Measurements from ENCODE around the gene COBL.

COBL gene

GRCh38 chr7:51300762-51301674, 15.6 kb downstream of the COBL start:
- no peak for DNase-seq

DNA sequence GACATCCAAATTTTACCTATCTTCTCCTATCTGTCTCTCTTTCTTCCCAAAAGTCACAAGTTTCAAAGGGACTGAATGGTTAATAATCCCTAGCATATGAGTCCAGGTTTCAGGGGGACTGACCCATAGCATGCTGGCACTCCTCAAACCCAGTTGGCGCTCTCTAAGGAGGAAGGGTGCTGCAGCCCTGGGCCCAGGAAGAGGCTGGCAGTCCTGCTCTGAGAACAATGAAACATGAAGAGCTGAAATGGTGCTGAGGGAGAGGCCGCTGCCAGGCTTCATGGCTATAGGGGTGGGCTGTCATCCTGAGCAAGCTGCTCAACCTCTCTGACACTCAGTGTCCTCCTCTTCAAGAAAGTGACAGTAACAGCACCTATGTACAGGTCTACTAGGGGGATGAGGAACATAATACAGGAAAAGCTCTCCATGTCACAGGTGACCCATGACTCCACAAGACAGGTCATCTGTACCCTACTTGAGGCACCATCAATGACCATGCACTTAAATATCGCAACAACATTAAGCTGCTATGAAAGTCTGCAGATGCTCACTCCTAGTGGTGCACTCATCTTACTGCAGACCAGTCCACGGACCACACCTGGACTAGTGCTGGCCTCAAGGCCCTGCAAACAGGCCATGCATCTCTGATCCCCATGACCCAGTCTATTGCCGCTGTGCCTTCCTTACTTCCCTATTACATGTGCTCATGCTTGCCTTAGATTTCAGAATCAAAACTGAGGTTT, 17.0 kb downstream of the COBL start:
- DNase-seq, result no peak

- no peak for DNase-seq
Observed at GRCh38 chr7:51298912-51299311, 17.7 kb downstream of the COBL start.

- DNase-seq, result no peak
Observed at GRCh38 chr7:51297986-51298385, 18.6 kb downstream of the COBL start.

DNA sequence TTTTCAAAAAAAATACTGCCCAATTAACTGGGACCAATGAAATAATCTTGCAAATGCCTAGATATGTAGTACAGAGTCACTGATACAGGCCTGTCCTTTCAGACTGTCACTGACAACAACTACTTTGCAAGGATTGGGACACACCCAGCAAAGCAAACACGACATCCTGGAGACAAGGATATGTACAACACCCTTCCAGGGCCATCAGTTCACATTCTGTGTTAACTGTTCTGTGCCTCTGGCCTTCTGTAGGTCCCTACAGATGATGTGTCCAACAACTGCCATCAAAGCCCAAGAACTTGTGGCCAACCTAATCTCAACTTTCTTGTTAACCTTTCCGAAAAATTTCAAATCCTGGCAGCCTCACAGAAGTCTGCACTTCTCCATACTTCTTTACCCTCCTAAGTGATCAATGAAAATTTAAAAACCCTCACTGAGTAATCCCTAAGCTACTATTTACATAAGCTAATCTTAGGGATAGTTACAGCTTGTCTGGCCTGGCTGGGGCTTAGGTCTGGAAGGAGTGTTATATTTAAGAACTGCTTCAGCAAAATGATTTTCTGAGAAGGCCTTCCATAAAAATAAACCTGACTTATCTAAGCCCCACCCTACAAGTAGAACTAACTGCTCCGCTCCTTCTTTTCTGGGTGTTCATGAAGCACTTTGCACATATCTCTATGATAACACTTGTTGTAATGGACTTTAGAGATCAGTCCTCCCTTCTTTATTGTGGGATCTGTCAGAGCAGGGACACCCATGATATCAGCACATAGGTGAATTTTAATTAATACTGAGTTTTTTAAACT, 21.0 kb downstream of the COBL start:
- no peak for DNase-seq

DNA sequence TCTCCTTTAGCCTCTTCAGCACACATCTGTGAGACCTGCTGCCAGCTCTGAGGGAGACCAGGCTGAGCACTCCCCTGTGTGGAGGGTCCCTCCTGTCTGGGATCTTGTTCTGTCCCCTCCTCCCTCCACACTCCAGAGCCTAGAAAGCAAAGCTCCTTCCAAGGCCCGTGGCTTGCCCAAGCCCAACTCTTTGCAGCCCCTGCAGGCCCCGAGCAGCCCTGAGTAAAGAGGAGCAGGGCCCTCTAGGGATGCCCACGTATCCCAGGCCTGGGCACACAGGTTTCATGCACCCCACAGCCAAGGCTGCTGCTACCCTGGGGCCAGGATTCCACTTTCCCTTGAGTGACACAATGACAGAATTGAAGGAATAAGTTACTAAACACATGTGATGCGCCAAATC, 24.0 kb downstream of the COBL start:
- DNase-seq, result no peak

DNA sequence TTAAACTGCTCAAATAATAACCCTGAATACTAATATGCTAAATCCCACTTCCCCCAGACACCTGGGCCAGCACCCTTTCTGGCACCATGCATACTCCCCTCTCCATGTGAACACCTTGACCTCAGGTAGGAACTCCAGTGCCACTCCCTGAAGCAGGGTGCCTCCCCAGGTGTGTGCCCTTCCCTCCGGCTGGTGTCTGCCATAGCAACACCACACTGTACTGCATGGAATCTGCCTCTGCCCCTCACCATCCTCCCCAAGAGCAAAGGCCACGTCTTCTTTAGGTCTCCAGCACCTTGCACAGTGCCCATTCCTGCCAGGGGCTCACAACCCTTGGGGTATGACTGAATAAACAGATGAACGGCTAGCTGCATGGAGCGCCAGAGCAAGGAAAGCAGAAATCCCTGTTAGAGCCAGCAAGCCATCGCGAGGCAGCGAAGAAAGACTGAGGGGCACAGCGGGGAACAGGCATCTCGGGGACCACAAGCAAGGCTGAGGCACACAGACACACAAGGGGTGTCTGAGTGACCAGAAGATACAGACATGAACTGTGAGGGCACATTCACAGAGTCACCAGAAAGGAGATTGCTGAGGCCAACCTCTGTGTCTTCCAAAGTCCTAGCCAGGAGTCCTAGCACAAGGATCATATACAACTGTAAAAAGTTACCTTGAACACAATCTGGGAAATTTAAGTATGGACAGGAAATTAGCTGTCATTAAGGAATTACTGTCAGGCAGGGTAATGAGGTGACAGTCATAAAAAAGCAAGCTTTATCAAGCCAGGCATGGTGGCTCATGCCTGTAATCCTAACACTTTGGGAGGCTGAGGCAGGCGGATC, 25.7 kb downstream of the COBL start:
- no peak for DNase-seq

DNA sequence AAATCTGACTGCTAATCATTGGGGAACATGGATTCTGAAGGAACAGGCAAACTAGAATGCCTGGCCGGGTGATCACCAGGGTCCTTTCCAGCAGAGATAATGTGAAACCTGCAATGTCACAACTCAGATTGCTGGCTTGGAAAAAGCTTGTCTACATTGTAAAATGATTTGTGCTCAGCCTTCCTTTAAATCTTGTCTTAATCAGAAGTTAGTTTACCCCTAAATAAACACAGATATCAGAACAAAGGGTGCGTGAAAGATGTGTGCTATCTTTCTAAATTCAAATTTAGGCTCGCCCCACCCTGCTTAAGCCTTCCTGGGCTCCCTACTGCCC, 26.3 kb downstream of the COBL start:
- DNase-seq, result no peak

DNA sequence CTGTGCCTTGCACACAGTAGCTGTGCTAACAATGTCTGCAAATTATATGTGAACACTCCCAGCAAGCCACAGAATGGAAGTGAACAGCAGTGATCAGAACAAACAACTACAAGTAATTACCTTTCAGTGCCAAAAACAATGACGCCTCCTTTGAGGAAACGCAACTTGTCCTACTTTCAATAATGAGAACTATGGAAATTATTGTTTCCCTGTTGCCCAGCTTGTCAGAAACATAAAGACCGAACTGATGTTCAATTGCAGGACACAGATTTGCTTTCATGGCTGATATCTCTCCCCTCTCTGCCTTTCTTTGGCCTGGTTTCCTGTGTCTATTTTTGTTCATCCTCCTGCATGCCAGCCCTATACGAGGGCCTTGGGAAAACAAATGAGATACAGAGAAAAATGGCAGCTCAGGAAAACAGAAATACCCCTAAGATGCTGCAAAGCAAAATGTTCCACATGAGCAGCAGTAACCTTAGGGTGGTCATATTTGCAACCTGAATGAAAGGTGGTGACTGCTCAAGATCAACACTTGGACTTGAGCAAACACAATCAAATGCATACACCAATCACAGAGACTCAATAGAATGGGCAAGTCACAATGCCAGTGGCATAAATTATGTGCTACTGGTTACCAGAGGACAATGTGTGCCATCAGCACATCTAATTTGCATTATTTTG, 26.8 kb downstream of the COBL start:
- no peak for DNase-seq

DNA sequence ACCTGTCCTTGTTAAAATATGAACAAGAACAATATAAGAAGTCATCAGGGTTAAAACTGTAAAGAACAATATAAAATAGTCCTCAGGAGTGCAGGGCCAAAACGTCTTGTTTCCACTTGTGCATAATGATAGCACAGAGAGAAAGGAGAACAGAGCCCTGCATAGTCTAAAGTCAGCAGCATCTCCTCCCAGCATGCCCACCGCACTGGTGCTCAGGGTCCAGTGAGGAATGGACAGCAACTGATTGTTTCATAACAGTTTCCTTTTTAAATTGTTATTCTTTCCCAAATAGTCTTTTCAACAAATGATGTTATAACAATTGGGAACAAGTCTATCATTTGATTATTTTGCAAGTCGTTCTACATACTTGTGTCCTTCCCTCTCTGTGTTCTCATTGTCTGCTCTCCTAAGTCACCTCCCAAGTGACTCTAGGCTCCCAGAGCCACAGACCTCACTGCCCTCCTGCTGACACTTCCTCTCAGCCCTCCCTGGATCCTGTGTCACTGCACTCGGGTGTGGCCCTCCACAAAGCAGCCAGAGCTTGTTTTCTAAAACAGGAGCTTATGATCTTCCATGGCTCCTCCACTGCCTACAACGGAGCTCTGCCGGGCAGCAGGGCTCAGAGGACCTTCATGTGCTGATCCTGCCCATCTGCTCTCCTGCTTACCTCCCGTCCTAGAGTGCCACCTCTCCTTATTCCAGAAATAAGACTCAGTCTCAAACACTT, 27.6 kb downstream of the COBL start:
- DNase-seq, result no peak

- no peak for DNase-seq
Observed at GRCh38 chr7:51286401-51286800, 30.2 kb downstream of the COBL start.

- no peak for DNase-seq
Observed at GRCh38 chr7:51280156-51280555, 36.5 kb downstream of the COBL start.

- no peak for DNase-seq
Observed at GRCh38 chr7:51279391-51280023, 37.1 kb downstream of the COBL start.

- no peak for DNase-seq
Observed at GRCh38 chr7:51278797-51279196, 37.8 kb downstream of the COBL start.

DNA sequence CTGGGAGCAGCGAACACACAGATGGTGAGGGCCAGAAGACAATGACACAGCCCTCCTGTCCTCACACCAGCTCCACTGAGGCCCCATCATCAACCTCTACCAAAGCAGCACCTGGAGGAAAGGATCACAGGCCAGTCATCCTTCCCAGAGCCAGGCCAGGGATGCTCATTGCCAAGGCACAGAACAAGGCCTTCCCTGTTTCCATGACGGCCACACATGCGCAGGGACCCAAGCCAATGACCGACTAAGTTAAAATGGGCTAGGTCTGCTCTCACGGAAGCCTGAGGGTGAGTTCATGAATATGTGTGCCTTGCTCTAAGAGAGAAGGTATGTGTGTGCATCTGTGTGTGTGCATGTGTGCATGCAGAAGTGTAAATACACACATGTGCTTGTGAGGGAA, 39.6 kb downstream of the COBL start:
- no peak for DNase-seq

DNA sequence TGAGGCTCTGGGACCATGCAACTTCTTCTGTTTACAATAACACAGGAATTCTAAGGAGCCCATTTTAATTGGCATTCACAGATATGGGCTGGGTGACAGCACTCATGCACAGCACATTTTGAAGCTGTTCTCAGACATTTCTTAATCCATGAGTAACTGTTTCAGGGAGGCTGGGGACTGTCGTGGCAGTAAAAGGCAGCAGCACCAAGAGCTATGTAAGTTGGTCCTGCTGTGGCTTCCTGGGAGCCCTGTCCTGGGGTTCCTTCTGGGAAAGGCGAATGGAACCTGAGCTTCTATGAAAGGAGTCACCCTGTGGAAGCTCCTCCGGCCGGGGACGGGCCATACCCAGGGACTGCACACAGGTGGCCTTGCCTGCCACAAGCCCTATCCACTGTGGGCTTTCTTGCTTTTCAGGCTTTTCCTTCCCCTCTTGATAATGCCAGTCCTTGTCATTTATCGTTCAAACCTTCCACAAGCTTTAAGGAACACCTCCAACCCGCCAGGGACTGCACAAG, 40.5 kb downstream of the COBL start:
- no peak for DNase-seq

DNA sequence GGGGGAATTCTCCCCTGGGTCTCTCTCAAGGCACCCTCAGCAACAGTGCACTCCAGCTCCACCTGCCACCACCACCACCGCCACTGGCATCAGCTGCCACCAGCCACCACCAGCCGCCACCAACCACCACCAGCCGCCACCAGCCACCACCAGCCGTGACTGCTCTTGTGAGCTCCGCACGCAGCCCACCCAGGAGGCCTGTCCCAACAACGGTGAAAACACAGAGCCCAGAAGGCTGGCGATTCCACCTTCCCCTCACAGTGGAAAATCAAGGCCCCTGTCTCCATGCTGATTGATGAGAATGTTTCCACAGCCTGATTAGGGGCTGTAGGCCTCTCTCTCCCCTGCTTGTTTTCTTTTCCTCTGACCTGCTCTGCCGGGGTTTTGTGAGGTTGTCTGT, 41.1 kb downstream of the COBL start:
- no peak for DNase-seq

- no peak for DNase-seq
Observed at GRCh38 chr7:51274955-51275354, 41.7 kb downstream of the COBL start.

DNA sequence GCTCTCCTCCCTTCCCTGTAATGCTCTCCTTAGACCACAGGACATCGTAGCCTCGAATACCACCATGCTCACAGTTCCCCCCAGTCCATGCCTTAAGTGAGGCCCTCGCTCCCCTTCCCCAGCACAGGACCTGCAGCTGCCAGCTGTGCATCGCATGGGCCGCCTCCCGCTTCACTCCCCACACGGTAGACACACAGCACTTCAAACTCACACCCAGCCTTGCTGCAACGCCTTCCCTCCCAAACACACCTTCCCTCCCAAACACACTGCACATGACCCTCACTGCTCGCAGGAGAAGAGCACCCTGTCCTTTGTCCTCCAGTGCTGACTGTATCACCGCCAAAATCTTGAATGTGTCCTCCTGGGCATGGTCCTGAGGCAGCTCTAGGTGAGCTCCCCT, 42.6 kb downstream of the COBL start:
- no peak for DNase-seq

DNA sequence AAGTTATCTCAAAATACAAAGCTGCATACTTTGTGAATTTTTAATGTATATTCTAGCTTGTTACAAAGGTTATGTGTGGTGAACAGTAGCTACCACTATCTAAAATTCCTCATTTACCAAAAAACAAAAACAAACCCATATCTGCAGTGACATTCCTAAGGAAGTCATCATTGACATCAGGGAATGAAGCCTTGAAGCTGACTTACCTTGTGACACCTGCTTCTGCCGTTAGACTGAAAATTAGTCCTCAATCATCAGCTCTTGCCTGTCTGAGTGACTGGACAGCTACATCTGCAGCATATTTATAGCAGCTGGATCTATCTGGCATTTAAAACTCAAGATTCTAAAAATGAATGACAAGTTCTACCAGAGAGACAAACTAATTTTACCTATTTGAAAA, 43.2 kb downstream of the COBL start:
- DNase-seq, result no peak

GRCh38 chr7:51270965-51271364, 45.6 kb downstream of the COBL start:
- DNase-seq, result no peak
